ENCODE results near the gene HTT. TPM values are rescaled to one million over a fixed set of nuclear protein-coding genes. Genes with fewer than 3 reads are reported as not detected.

The HTT gene
- total and polyA plus RNA-seq, 2 experiments from 2014 or later: 11.4 to 38.6 TPM

- Histone ChIP-seq H3K27me3 (no peaks in the 10 kb centered on the region), H3K4me1 (ENCODE audit: low read depth) (no peaks in the 10 kb centered on the region), H3K9me3 (ENCODE audit: low read depth) (no peaks in the 10 kb centered on the region), H3K36me3 (no peaks in the 10 kb centered on the region), H3K4me3 (no peak overlapping the region), H3K27ac (no peak overlapping the region)
- no peak for TF ChIP-seq CTCF (IDR thresholded peaks at IDR 0.05; ENCODE audit: low read depth, low read length)
- no peak for DNase-seq (ENCODE audit: low read depth in 1 of 2, low spot score in 1 of 2)
These were observed 212.9 kb downstream of the HTT start for GRCh38 chr4:3287271-3287971.

DNA sequence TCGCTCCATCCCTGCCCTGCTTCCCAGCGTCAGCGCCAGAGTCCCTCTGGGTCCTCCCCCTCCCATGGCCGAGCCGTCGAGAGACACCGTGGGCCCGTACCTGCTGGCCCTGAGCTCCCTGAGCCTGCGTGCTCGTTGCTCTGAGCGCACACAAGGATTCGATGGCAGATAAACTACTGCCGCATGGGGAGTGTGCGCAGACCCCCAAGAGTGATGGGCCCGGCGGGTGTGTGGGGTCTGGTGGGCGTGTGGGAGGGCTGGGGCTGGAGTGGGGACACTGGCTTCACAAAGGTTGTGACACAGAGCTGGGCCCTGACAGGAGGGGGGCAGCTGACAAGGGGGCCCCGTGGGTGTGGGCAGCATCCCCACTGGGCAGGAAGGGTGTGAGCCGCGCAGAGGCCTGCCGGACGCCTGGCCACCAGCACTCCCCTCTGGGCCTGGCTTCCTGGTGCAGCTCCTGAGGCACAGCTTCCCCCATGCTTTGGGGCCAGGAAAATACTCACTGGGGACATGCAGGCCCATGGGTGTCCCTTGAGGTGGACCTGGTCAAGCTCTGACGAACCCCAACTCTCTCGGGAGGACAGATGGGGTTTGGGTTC is 213.6 kb downstream of the HTT start:
- Histone ChIP-seq H3K36me3 (no peaks in the 10 kb centered on the region), H3K27ac (no peak overlapping the region), H3K4me1 (ENCODE audit: low read depth) (no peaks in the 10 kb centered on the region), H3K27me3 (no peaks in the 10 kb centered on the region), H3K9me3 (ENCODE audit: low read depth) (no peaks in the 10 kb centered on the region), H3K4me3 (no peak overlapping the region)
- DNase-seq (ENCODE audit: low read depth in 1 of 2, low spot score in 1 of 2): no peak
- TF ChIP-seq CTCF (IDR thresholded peaks at IDR 0.05; ENCODE audit: low read depth, low read length): no peak

DNA sequence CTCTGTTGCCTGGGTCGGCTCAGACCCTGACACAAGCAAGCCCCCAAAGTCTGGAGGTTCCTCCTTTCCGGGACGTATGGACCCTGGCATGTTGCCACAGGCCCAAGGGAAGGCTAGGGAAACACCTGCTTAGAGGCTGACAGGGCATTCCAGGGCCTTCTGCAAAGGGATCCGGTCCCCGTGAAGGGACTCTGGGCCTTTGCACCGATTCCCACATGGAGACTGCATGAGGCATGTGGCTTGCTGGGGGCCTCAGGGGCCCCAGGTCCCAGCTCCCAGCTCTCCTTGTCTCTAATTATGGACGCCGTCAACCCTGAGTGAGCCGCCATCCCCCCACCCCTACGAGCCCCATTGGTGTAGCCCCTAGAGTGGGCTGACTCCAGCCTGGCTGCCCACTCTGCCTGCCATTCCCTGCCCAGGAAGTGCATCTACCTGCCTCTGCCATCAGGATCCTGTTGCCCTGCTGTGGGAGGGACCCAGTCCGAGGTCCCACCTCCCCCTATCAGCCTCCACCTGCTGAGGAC is 214.2 kb downstream of the HTT start:
- no peak for TF ChIP-seq CTCF (IDR thresholded peaks at IDR 0.05; ENCODE audit: low read depth, low read length)
- Histone ChIP-seq H3K27me3 (no peaks in the 10 kb centered on the region), H3K36me3 (no peaks in the 10 kb centered on the region), H3K9me3 (ENCODE audit: low read depth) (no peaks in the 10 kb centered on the region), H3K4me3 (no peak overlapping the region), H3K4me1 (ENCODE audit: low read depth) (no peaks in the 10 kb centered on the region), H3K27ac (no peak overlapping the region)
- no peak for DNase-seq (ENCODE audit: low read depth in 1 of 2, low spot score in 1 of 2)

- H3K36me3 ChIP-seq: no peaks in the 10 kb centered on the region
- H3K27me3 ChIP-seq: no peaks in the 10 kb centered on the region
- H3K4me3 ChIP-seq: no peak overlapping the region
- no peak overlapping the region for H3K27ac ChIP-seq
- DNase-seq (ENCODE audit: low read depth in 1 of 2, low spot score in 1 of 2): no peak
- no peak for TF ChIP-seq CTCF (IDR thresholded peaks at IDR 0.05; ENCODE audit: low read depth, low read length)
- H3K4me1 ChIP-seq (ENCODE audit: low read depth): peaks cover 12% of the 10 kb centered on the region
- no peaks in the 10 kb centered on the region for H3K9me3 ChIP-seq (ENCODE audit: low read depth)
These were observed 216.0 kb downstream of the HTT start for GRCh38 chr4:3290476-3290875.

DNA sequence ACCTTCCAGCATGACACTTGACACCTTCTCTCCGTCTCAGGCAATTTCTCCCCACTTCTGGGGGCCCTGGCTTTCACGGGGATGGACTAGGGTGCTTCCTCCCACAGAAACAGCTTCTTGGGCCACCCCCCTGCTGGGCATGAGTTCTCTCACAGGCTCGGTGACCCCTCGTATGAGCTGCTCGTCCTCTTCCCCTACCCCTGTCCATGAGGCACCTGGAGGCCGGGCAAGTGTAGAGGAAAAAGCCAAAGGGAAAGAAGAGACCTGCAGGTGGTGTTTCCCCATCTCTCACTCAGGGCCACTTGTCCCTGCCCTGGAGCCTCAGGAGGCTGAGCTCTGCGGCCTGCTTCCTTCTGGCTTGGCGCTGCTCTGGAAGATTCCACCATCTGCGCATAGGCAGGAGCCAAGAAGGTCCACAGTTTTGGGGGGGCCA is 216.4 kb downstream of the HTT start:
- no peak for DNase-seq (ENCODE audit: low read depth in 1 of 2, low spot score in 1 of 2)
- TF ChIP-seq CTCF (IDR thresholded peaks at IDR 0.05; ENCODE audit: low read depth, low read length): no peak
- Histone ChIP-seq H3K27ac (no peak overlapping the region), H3K4me1 (ENCODE audit: low read depth) (peaks cover 12% of the 10 kb centered on the region), H3K36me3 (no peaks in the 10 kb centered on the region), H3K4me3 (no peak overlapping the region), H3K27me3 (no peaks in the 10 kb centered on the region), H3K9me3 (ENCODE audit: low read depth) (no peaks in the 10 kb centered on the region)
